DND-41 (cell line): ENCODE data around the gene TFAP2E.

ENCODE experiments used
- ATAC-seq: fragments of 200-7000 bp; cut with Tn5 transposase; 3 replicates; pipeline ENCODE4 v1.9.1; 2021; ENCODE audit warnings: low read depth; ENCODE audit not compliant: insufficient read depth
- DNase-seq: peaks from one replicate; pipeline ENCODE4 v3.0.0-alpha.2; 2020
- H2AFZ ChIP-seq: 2 replicates; pipeline ENCODE4 v1.6.0; 2012; ENCODE audit warnings: low read depth, low read length
- H3K27ac ChIP-seq: 2 replicates; pipeline ENCODE4 v1.5.1; 2012; ENCODE audit warnings: low read length, inconsistent platforms
- H3K27me3 ChIP-seq: fragments of 200-600 bp; sonication (generic); 2 replicates; pipeline ENCODE4 v1.6.0; 2012; ENCODE audit warnings: low read length, mild to moderate bottlenecking, inconsistent platforms; ENCODE audit not compliant: insufficient read depth, poor library complexity
- H3K36me3 ChIP-seq: 2 replicates; pipeline ENCODE4 v1.5.1; 2012; ENCODE audit warnings: low read length, inconsistent platforms; ENCODE audit not compliant: insufficient read depth
- H3K4me1 ChIP-seq: 2 replicates; pipeline ENCODE4 v1.5.1; 2012; ENCODE audit warnings: mild to moderate bottlenecking, low read length; ENCODE audit not compliant: insufficient read depth
- H3K4me2 ChIP-seq: 2 replicates; pipeline ENCODE4 v1.6.0; 2012; ENCODE audit warnings: mild to moderate bottlenecking, moderate library complexity, low read length, inconsistent platforms; ENCODE audit not compliant: insufficient read depth
- H3K4me3 ChIP-seq, 2 experiments: fragments of 200-600 bp in 1 of 2; shearing (Covaris generic) in 1 of 2; 2 replicates each; pipeline ENCODE4 v1.5.1; 2012 to 2016; ENCODE audit warnings: inconsistent platforms in 2 of 2, low read length in 2 of 2, mild to moderate bottlenecking in 2 of 2, low read depth in 1 of 2, moderate library complexity in 1 of 2
- H3K79me2 ChIP-seq: 2 replicates; pipeline ENCODE4 v1.6.0; 2012; ENCODE audit warnings: low read length, inconsistent platforms; ENCODE audit not compliant: insufficient read depth
- H3K9ac ChIP-seq: 2 replicates; pipeline ENCODE4 v1.6.0; 2012; ENCODE audit warnings: low read depth, mild to moderate bottlenecking, inconsistent platforms, low read length, moderate library complexity
- H3K9me3 ChIP-seq: 2 replicates; pipeline ENCODE4 v1.5.1; 2012; ENCODE audit warnings: low read length, moderate library complexity, mild to moderate bottlenecking, inconsistent platforms; ENCODE audit not compliant: insufficient read depth, severe bottlenecking
- H4K20me1 ChIP-seq: 2 replicates; pipeline ENCODE4 v1.6.0; 2012; ENCODE audit warnings: low read length; ENCODE audit not compliant: insufficient read depth
- EZH2 ChIP-seq: IDR thresholded peaks from 3 replicates; pipeline ENCODE4 v1.6.1; 2012; ENCODE audit warnings: borderline replicate concordance, low read depth, mild to moderate bottlenecking, moderate library complexity, low read length, inconsistent platforms; ENCODE audit not compliant: severe bottlenecking
- TF ChIP-seq, protein P1 (sequence below): IDR thresholded peaks from 2 replicates; pipeline ENCODE4 v1.5.1; 2012; ENCODE audit warnings: borderline replicate concordance, low read length, moderate library complexity, mild to moderate bottlenecking; ENCODE audit not compliant: poor library complexity, severe bottlenecking; ENCODE audit errors: extremely low read depth

The TFAP2E gene

GRCh38 chr1:35530946-35531345 is 42.2 kb upstream of the TFAP2E start:
- Histone ChIP-seq H2AFZ (no peak overlapping the region), H3K4me2 (no peak overlapping the region), H3K4me1 (no peaks in the 10 kb centered on the region), H3K36me3 (peaks cover 28% of the 10 kb centered on the region), H4K20me1 (no peaks in the 10 kb centered on the region), H3K4me3 (0 out of 4 replicates have a peak overlapping the region, but pooled peaks of 1 of the 2 experiments have one; percentile 17), H3K27ac (no peak overlapping the region), H3K9me3 (peaks cover 16% of the 10 kb centered on the region), H3K79me2 (peaks cover 14% of the 10 kb centered on the region), H3K9ac (no peak overlapping the region), H3K27me3 (no peaks in the 10 kb centered on the region)
- DNase-seq (no peak), ATAC-seq (no peak)
- TF ChIP-seq, protein P1, sequence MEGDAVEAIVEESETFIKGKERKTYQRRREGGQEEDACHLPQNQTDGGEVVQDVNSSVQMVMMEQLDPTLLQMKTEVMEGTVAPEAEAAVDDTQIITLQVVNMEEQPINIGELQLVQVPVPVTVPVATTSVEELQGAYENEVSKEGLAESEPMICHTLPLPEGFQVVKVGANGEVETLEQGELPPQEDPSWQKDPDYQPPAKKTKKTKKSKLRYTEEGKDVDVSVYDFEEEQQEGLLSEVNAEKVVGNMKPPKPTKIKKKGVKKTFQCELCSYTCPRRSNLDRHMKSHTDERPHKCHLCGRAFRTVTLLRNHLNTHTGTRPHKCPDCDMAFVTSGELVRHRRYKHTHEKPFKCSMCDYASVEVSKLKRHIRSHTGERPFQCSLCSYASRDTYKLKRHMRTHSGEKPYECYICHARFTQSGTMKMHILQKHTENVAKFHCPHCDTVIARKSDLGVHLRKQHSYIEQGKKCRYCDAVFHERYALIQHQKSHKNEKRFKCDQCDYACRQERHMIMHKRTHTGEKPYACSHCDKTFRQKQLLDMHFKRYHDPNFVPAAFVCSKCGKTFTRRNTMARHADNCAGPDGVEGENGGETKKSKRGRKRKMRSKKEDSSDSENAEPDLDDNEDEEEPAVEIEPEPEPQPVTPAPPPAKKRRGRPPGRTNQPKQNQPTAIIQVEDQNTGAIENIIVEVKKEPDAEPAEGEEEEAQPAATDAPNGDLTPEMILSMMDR: no peak
- no peak for TF ChIP-seq EZH2

GRCh38 chr1:35531368-35531767 is 41.7 kb upstream of the TFAP2E start:
- Histone ChIP-seq H2AFZ (no peak overlapping the region), H3K4me2 (no peak overlapping the region), H3K79me2 (peaks cover 16% of the 10 kb centered on the region), H4K20me1 (no peaks in the 10 kb centered on the region), H3K27me3 (no peaks in the 10 kb centered on the region), H3K4me1 (no peaks in the 10 kb centered on the region), H3K9me3 (peaks cover 16% of the 10 kb centered on the region), H3K27ac (no peak overlapping the region), H3K9ac (no peak overlapping the region), H3K36me3 (peaks cover 28% of the 10 kb centered on the region), H3K4me3 (no peak overlapping the region)
- TF ChIP-seq, protein P1: no peak
- no peak for TF ChIP-seq EZH2
- DNase-seq: no peak
- ATAC-seq: no peak

DNA sequence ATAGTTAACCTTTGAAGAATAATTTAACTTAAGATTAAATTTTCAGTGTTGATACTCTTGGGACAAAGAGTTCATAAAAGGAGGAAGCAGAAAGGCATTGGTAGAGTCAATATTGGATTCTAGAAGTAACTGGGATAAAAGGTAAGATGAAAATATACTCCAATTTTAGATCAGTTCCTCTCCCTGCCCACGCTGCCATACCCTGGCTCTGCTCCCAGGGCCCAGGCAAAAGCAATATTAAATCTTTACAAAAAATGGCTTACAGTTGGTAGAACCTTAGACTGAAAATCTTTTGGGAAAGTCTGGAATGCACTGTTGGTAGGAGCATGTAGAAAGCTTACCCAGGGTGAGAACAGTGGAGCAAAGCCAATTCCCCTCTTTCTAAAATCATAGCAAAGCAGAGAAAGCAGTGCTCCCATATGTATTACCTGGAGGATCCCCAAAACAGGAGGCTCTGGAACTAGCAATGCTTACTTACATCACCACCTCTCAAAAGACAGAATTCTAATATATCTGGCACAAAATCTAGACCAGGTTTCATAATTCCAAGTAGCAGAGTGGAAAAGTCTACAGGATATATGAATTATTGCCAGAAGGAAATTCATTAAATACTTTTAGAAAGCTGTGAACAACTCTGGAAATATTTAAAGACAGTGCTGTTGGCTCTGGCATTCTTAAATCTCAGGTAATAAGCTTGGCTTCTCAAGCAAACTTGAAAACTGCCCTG is 40.5 kb upstream of the TFAP2E start:
- Histone ChIP-seq H3K4me1 (no peaks in the 10 kb centered on the region), H3K4me2 (no peak overlapping the region), H3K79me2 (peaks cover 24% of the 10 kb centered on the region), H2AFZ (no peak overlapping the region), H3K27ac (no peak overlapping the region), H3K36me3 (peaks cover 28% of the 10 kb centered on the region), H3K9me3 (peaks cover 16% of the 10 kb centered on the region), H3K9ac (no peak overlapping the region), H3K4me3 (no peak overlapping the region), H4K20me1 (no peaks in the 10 kb centered on the region), H3K27me3 (no peaks in the 10 kb centered on the region)
- DNase-seq (no peak), ATAC-seq (no peak)
- TF ChIP-seq EZH2: no peak
- TF ChIP-seq, protein P1: no peak
